Activated naive CD4-positive, alpha-beta T cell treated with anti-CD3 and anti-CD28 coated beads, Interleukin-2, amount 50 U/mL, for 72 hours (primary cell): ENCODE data around the gene SEMA3B. TPM values are rescaled to one million over a fixed set of nuclear protein-coding genes. Genes with fewer than 3 reads are reported as not detected.
"Not testable (repeated sequence)": the region's sequence is repeated elsewhere in the genome, so short reads cannot be mapped to it uniquely, and the experiment has no call there.

ENCODE experiments used
- ATAC-seq, 2 donors: fragments of 150-1000 bp; cut with Tn5 transposase; 2 replicates each; pipeline ENCODE4 v1.10.0; 2021; ENCODE audit warnings: mild to moderate bottlenecking in 2 of 2, moderate library complexity in 2 of 2
- DNase-seq, 2 donors: peaks; one replicate each; pipeline ENCODE4 v3.0.0; 2021 to 2022; ENCODE audit warnings: low spot score in 2 of 2
- H3K27ac Mint-ChIP-seq, 2 donors: one replicate each; pipeline ENCODE4 v1.8.0; 2022; ENCODE audit warnings: mild to moderate bottlenecking in 2 of 2, mixed read lengths in 2 of 2
- H3K36me3 Mint-ChIP-seq, 2 donors: one replicate each; pipeline ENCODE4 v1.8.0; 2022; ENCODE audit warnings: mixed read lengths in 2 of 2
- H3K9me3 Mint-ChIP-seq, 2 donors: one replicate each; pipeline ENCODE4 v1.8.0; 2022; ENCODE audit warnings: mixed read lengths in 2 of 2
- total RNA-seq, 2 donors: library from RNA; stranded (reverse); gene quantifications; one replicate each; pipeline ENCODE4 v1.2.3, GENCODE V29; 2022

The SEMA3B gene
- total RNA-seq, 2 donors from 2014 or later, result 0.77 to 4.1 TPM

DNA sequence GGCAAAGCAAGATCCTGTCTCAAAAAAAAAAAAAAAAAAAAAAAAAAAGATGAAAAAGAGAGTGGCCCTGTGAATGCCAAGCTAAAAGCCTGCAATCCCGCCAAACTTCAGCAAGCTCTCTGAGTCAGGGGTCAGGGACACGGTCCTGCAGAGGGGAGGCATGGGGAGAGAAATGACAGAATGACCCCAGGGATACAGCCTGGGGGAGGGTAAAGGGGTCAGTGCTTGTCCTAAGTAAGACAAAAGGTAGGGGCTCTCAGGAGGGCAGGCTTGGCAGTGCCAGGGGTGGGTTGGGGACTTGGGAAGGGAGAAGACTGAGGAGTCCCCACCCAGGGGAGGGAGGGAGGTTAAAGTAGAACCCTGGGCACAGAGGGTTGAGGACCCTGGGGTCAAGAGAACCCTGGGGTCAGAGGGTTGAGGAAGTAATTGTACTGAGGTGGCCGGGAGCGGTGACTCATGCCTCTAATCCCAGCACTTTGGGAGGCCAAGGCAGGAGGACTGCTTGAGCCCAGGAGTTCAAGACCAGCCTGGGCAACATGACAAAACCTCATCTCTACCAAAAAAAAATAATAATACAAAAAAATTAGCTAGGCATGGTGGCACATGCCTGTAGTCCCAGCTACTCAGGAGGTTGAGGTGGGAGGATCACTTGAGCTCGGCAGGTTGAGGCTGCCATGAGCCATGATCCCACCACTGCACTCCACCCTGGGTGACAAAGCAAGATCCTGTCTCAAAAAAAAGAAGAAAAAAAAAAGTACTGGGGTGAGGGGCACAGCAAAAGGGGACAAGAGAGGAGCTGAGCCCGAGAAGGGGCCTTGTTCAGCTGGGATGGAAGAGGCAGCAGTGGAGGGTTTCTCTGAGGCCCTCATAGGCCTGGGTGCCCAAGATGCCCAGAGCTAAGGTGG, 5.2 kb upstream of the SEMA3B start:
- no peak for DNase-seq
- H3K27ac Mint-ChIP-seq, result peak overlapping the region in 1 of 2 donors; percentile 14
- H3K9me3 Mint-ChIP-seq, result no peaks in the 10 kb centered on the region
- H3K36me3 Mint-ChIP-seq, result no peaks in the 10 kb centered on the region
- no peak for ATAC-seq

DNA sequence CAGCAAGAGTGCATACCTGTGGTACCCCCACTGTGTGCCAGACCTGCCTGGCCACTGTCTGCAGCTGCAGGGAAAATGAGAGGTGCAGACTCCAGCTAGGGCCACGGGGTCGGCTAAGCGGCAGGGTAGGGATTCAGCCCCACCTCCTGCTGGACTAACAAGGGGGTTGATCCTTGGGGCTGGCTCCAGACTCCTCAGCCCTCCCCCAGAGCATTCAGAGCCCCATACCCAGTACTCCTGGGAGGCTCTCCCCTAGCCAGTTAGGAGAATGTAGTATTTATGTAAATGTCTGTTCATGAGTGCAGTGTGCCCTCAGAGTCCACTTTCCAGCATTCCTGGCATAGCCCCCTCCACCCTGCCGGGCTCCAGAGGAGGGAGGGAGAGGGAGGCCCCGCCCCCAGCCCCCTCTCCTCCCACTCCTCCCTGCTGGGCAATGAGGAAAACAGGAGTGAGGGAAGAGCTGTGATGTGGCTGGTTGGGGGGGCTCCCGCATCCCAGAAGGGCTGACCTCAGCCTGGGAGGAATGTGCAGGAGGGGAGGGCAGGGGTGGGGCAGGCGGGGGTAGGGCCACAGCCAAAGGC, 4.5 kb upstream of the SEMA3B start:
- no peak for ATAC-seq
- DNase-seq, result no peak
- Mint-ChIP-seq H3K27ac (no peak overlapping the region), H3K36me3 (no peaks in the 10 kb centered on the region), H3K9me3 (no peaks in the 10 kb centered on the region)

DNA sequence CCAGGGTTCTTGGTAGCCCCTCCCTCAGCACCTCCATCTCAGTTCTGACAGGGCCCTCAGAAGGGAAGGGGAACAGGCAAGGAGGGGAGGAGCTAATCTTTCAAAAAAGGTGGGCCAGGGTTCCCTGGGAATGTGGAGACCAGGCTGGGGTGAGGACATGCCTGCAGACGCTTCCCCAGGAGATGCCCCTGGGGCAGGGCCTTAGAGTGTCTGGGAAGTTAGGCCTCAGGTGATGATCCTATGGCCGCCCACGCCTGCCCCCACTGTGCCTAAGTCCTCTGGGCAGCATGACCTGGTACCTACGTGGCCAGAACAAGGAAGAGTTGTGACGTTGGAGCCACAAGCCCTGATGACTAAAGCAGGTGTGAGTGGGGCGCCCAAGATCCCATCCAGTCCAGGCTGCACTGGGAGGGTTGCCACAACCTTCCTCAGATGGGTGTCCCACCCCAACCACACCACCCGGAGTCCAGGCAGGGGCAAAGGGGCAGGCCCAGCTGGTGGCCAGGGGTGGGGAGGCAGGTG, 3.9 kb upstream of the SEMA3B start:
- no peaks in the 10 kb centered on the region for H3K9me3 Mint-ChIP-seq
- H3K36me3 Mint-ChIP-seq, result no peaks in the 10 kb centered on the region
- no peak for DNase-seq
- no peak for ATAC-seq
- H3K27ac Mint-ChIP-seq, result no peak overlapping the region

DNA sequence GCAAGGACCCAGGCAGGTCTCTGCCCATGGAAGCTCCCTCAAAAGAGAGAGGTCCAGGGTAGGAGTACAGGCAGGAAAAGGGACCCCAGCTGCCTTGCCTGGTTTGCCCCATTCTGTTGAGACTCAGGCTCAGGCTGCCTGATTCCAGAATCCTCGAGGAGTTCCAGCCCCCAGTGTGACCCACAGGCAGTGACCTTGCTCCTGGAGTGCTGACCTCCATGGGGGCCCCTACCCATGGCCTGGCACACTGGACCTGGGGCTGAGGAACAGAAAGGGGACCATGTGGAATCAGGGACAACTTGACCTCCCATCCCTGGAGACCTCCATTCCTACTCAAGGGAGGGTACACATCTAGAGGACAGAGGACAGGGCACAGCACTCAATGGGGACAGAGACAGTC, 3.4 kb upstream of the SEMA3B start:
- DNase-seq (no peak), ATAC-seq (no peak)
- H3K9me3 Mint-ChIP-seq, result no peaks in the 10 kb centered on the region
- H3K27ac Mint-ChIP-seq, result peak overlapping the region in 1 of 2 donors; percentile 11
- H3K36me3 Mint-ChIP-seq, result no peaks in the 10 kb centered on the region

DNA sequence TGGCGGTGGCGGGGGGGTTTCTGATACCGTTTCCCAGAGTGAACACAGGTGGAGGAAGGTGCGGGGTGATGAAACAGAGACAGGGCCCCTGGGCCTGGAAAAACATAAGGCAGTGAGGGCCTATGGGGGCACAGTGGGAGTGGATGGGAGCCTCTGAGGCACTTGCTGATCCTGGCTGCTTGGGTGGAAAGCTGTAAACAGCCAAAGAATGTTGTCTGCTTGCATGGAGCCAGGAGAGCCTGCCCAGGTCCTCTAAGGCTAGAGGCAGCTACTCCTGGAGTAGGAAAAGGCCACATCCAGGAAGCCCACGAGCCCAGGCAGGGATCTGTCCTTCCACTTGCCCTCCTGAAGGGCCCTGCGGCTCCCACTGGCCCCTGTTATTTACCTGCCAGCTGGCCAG, 2.9 kb upstream of the SEMA3B start:
- H3K27ac Mint-ChIP-seq, result no peak overlapping the region
- no peak for ATAC-seq
- no peaks in the 10 kb centered on the region for H3K36me3 Mint-ChIP-seq
- no peaks in the 10 kb centered on the region for H3K9me3 Mint-ChIP-seq
- DNase-seq, result no peak

DNA sequence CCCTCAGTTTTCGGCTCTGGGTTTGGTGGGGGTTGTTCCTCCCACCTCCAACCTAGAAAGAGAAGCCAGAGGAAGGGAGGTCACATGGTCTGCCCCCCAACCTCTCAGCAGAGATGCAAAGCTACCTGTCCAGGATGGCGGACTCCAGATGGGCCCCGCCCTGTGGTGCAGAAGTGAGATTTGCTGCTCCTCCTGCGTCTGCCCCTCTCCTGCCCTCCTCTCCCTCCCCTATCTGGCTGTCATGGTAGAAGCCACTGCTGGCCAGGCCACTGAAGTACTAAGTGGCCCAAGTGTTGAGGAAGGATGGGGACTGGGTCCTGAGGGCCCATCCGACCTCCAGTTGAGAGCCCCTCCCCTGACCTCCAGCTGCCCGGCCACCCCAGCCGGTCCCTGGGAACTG, 2.1 kb upstream of the SEMA3B start:
- Mint-ChIP-seq H3K9me3 (no peaks in the 10 kb centered on the region), H3K27ac (no peak overlapping the region), H3K36me3 (no peaks in the 10 kb centered on the region)
- DNase-seq (no peak), ATAC-seq (no peak)

DNA sequence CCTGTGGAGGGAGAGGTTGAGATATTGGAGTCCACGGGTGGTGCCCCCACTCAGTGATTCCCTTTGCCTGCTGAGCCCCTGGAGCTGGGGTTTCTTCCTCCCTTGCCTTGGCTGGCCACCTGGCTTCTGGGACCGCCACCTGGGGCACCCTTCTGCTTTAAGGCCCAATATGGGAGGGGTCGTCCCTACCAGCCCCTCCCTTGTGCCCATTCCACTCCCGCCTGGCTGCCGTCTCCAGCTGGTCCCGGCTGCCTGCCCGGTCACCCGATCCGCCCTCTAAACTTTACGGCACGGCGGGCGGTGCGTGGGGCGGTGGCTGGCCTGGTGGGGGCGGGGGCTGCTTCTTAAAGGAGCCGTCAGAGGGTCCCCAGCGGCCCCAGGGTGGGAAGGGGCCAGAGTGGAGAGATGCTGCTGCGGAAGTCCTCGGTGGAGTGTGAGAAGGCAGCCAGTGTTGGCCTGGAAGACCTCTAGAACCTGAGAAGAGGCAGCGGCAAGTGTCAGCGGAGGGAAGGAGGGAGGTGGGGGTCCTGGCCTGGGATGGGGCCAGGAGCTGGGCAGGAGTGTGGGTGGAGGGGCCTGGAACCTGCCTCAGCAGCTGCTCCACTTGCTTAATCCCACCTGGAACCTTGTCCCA, 1.6 kb upstream of the SEMA3B start:
- no peak for ATAC-seq
- no peak overlapping the region for H3K27ac Mint-ChIP-seq
- no peaks in the 10 kb centered on the region for H3K36me3 Mint-ChIP-seq

DNA sequence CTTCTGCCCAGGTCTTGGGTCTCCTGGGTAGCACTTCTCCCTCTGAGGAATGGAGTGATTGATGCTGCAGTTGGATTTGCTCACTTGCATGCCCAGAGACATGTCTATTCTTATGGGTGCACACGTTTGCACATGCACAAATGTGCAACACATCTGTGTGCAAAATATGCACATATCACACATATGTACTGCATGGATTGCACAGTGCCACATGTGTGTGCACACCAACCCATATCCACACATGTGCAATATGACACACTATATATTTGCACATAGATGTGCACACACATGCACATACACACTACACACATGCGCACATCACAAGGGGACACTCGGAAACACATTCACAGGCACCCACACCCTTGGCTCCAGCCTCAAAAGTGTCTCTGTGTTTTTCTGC, 671 bp upstream of the SEMA3B start:
- DNase-seq (no peak), ATAC-seq (no peak)
- no peaks in the 10 kb centered on the region for H3K9me3 Mint-ChIP-seq
- H3K36me3 Mint-ChIP-seq, result no peaks in the 10 kb centered on the region
- H3K27ac Mint-ChIP-seq, result no peak overlapping the region

More for the DNA sequence above, 1.6 kb upstream of the SEMA3B start:
- H3K9me3 Mint-ChIP-seq, result no peaks in the 10 kb centered on the region
- no peak for DNase-seq

DNA sequence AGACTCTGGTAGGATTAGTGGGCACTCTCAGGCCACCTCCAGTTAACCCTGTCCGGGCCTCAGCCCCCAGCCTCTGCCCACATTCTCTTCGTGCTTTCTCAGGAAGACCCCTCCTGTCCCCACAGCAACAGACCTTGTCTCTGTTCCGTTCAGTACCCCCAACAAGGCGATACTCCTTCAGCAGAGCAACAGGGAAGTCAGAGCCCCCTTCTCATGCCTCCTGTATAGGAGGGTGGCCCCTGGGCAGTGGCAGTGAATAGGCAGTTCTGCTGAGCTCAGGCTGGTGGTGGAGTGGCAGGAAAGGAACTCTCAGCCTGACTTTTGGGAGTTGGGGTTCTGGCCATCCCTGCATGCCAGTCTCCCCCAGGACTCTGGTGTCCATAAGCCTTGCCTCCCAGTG, 513 bp downstream of the SEMA3B start:
- H3K9me3 Mint-ChIP-seq, result no peaks in the 10 kb centered on the region
- no peaks in the 10 kb centered on the region for H3K36me3 Mint-ChIP-seq
- ATAC-seq, result no peak
- no peak overlapping the region for H3K27ac Mint-ChIP-seq
- no peak for DNase-seq

DNA sequence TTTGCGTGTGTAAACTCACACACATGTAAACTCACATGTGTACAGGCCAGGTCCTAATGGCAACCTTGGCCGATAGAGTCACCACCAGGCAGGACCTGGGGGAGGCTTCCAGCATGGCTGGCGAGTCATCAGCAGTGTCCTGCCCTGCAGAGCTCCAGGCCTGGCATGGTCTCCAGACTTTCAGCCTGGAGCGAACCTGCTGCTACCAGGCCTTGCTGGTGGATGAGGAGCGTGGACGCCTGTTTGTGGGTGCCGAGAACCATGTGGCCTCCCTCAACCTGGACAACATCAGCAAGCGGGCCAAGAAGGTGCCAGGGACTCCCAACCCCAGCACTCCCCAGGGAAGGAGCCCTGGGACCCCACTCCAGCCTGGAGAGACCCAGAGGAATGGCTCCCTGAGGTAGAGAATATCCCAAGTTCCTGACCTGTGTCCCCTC, 1.0 kb downstream of the SEMA3B start:
- H3K27ac Mint-ChIP-seq, result no peak overlapping the region
- no peaks in the 10 kb centered on the region for H3K36me3 Mint-ChIP-seq
- no peak for DNase-seq
- no peaks in the 10 kb centered on the region for H3K9me3 Mint-ChIP-seq
- no peak for ATAC-seq

DNA sequence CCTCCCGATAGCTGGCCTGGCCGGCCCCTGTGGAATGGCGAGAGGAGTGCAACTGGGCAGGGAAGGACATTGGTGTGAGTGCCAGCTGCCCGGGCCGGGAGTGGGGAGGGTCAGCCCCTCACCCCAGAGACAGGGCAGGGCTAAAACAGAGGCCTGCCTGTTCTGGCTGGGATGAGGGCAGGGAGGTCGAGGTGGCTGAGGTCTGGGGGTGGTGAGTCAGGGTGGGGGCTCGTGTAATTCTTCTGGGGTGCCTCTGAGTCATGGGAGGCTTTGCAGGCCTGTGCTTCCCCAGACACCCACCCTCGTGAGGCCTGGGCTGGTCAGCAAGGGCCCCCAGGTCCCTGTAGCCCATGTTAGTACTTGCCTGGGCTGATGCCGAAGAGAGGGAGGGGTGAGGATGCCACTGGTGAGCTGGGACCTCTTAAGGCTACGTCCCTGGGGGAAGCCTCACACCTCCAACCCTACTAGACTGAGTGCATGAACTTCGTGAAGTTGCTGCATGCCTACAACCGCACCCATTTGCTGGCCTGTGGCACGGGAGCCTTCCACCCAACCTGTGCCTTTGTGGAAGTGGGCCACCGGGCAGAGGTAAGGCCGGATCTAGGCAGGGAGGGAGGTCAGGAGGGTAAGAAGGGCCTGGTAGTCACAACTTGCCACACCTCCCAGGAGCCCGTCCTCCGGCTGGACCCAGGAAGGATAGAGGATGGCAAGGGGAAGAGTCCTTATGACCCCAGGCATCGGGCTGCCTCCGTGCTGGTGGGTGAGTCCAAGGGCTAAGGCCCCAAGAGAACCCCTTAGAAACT, 1.7 kb downstream of the SEMA3B start:
- Mint-ChIP-seq H3K9me3 (no peaks in the 10 kb centered on the region), H3K27ac (no peak overlapping the region), H3K36me3 (no peaks in the 10 kb centered on the region)
- ATAC-seq (no peak), DNase-seq (no peak)

DNA sequence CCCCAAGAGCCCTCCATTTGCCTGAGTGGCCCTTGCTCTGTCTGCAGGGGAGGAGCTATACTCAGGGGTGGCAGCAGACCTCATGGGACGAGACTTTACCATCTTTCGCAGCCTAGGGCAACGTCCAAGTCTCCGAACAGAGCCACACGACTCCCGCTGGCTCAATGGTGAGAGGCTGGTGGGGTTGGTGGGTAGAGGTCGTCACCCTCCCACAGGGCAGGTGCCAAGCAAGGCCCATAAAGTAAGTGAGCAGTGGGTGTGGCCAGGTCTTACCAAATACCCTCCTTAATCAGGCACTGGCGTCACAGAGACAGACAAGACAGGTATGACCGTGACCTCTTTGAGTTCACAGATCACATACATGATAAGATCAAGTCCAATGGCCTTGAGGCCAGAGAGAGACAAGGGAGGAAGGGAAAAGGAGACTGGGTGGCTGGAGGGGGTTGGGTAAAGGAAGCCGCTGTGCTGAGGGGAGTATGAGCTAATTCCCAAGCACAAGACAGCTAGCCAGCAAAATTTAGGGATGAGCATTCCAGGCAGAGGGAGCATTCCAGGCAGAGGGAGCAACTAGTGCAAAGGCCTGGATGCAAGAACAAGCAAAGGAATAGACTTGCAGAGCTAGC, 2.5 kb downstream of the SEMA3B start:
- no peak overlapping the region for H3K27ac Mint-ChIP-seq
- H3K36me3 Mint-ChIP-seq, result no peaks in the 10 kb centered on the region
- DNase-seq (no peak), ATAC-seq (no peak)
- H3K9me3 Mint-ChIP-seq, result no peaks in the 10 kb centered on the region

DNA sequence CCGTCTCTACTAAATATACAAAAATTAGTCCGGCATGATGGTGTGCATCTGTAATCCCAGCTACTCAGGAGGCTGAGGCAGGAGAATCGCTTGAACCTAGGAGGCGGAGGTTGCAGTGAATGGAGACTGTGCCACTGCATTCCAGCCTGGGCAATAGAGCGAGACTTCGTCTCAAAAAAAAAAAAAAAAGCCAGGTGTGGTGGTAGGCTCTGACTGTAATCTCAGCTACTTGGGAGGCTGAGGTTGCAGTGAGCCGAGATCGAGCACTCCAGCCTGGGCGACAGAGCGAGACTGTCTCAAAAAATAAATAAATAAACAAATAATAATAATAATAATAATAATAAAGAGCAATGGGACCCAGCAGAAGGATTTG, 3.6 kb downstream of the SEMA3B start:
- H3K36me3 Mint-ChIP-seq, DNase-seq, H3K27ac Mint-ChIP-seq, H3K9me3 Mint-ChIP-seq: not testable (repeated sequence)
- peak in 1 of 2 donors; percentile 1 for ATAC-seq

DNA sequence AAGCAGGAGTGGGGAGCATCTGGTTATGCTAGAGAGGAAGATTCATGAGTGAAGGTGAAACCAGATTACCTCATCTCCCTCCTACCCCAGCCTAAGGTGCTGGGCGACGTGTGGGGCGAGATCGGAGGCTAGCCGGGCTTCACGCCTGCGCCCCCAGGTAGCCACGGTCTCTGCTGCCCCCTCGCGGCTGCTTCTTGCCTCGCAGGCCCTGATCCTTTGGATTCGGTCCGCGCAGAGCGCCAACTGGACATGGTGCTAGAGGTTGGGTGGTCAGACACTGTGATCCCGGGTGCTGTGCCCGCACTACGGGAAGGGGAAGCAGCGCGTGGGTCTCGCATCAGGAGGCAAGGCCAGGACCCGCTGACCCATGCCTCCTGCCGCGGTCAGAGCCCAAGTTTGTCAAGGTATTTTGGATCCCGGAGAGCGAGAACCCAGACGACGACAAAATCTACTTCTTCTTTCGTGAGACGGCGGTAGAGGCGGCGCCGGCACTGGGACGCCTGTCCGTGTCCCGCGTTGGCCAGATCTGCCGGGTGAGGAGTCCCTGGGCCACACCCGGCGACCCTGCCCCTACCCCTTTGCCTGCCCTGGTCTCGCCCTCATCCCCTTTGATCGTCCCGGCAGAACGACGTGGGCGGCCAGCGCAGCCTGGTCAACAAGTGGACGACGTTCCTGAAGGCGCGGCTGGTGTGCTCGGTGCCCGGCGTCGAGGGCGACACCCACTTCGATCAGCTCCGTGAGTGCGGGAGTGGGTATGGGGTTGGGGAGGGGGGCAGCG, 4.2 kb downstream of the SEMA3B start:
- H3K9me3 Mint-ChIP-seq, result no peaks in the 10 kb centered on the region
- peak; percentile 88 to 96 for ATAC-seq

DNA sequence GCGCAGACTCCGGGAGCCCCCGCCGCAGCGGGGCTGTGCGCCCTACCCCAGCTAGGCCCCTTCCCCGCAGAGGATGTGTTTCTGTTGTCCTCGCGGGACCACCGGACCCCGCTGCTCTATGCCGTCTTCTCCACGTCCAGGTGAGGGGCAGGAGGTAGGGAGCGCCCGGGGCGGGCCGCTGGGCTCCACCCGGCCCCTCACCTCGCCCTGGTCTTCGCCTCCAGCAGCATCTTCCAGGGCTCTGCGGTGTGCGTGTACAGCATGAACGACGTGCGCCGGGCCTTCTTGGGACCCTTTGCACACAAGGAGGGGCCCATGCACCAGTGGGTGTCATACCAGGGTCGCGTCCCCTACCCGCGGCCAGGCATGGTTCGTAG, 4.7 kb downstream of the SEMA3B start:
- Mint-ChIP-seq H3K36me3 (no peaks in the 10 kb centered on the region), H3K9me3 (no peaks in the 10 kb centered on the region), H3K27ac (no peak overlapping the region)
- no peak for ATAC-seq
- no peak for DNase-seq

More for the DNA sequence above, 4.2 kb downstream of the SEMA3B start:
- Mint-ChIP-seq H3K27ac (peak overlapping the region in 1 of 2 donors; percentile 53), H3K36me3 (no peaks in the 10 kb centered on the region)
- DNase-seq, result peak; percentile 88 to 99
